Stomach (tissue), 4 donors: Measurements from ENCODE around the gene BCLAF1.

Source experiments
- EP300 ChIP-seq: sonication (generic); formaldehyde crosslinking; IDR thresholded peaks from one replicate; pipeline ENCODE4 v1.6.1; 2017; ENCODE audit warnings: antibody characterized with exemption
- POLR2A ChIP-seq, 4 donors: fragments of 450-650 bp; IDR thresholded peaks; one replicate each; pipeline ENCODE4 v1.6.1; 2016; ENCODE audit warnings: antibody characterized with exemption in 4 of 4, control low read depth in 2 of 4, mild to moderate bottlenecking in 1 of 4, moderate library complexity in 1 of 4
- POLR2AphosphoS5 ChIP-seq, 3 donors: sonication (generic); formaldehyde crosslinking; IDR thresholded peaks; one replicate each; pipeline ENCODE4 v1.6.1; 2016; ENCODE audit warnings: antibody characterized with exemption in 3 of 3
- TF ChIP-seq, protein P1 (sequence below), 7 experiments: fragments of 450-650 bp in 4 of 7; fragments of 200-600 bp in 3 of 7; sonication (generic) in 3 of 7; IDR thresholded peaks; one replicate each; pipeline ENCODE4 v1.5.1; 2016 to 2019; ENCODE audit warnings: antibody characterized with exemption in 7 of 7, control low read depth in 2 of 7, mild to moderate bottlenecking in 1 of 7

DNA sequence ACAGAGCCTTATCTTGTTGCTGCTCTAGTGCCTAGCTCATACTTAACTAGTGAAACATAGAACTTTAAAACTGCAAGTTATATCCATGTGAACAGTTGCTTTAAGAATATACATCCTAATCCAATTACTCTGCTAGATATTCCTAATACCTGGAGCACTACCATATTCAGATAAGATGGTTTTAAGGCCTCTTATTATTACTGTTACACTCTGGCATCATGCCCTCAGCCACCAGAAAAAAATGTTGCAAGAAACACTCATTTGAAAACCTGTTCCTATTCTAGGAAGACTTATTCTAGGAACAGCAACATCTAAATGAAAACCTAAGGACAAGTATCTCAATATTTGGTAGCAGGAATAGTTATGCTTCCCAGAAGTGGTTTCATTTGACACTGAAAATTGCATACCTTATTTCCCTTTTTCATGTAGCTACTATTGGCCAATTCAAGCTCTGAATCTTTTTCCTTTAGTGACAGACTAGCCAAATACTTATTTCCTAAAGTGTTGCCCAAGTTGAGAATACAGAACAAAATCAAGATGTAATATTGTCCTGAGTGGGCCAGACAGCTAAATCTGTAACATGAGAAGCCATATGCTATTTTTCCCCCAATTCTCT is 34.7 kb downstream of the BCLAF1 start:
- TF ChIP-seq, protein P1, sequence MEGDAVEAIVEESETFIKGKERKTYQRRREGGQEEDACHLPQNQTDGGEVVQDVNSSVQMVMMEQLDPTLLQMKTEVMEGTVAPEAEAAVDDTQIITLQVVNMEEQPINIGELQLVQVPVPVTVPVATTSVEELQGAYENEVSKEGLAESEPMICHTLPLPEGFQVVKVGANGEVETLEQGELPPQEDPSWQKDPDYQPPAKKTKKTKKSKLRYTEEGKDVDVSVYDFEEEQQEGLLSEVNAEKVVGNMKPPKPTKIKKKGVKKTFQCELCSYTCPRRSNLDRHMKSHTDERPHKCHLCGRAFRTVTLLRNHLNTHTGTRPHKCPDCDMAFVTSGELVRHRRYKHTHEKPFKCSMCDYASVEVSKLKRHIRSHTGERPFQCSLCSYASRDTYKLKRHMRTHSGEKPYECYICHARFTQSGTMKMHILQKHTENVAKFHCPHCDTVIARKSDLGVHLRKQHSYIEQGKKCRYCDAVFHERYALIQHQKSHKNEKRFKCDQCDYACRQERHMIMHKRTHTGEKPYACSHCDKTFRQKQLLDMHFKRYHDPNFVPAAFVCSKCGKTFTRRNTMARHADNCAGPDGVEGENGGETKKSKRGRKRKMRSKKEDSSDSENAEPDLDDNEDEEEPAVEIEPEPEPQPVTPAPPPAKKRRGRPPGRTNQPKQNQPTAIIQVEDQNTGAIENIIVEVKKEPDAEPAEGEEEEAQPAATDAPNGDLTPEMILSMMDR (IDR thresholded peaks at IDR 0.05): no peak
- TF ChIP-seq EP300 (no peak), POLR2A (IDR thresholded peaks at IDR 0.05) (no peak), POLR2AphosphoS5 (IDR thresholded peaks at IDR 0.05) (no peak)
